GM10248 (cell line): ENCODE measurements around the gene RILP.

ENCODE experiments used
- CTCF ChIA-PET: fragments of 300-600 bp; sonication (Branson Sonifier 250); formaldehyde crosslinking; extraction: SDS; loops from one replicate; lab custom pipeline; 2021; ENCODE audit warnings: antibody characterized with exemption; lab: Yijun Ruan, JAX
- POLR2A ChIA-PET: fragments of 350-650 bp; sonication (Branson Sonifier 250); formaldehyde crosslinking; extraction: SDS; loops from one replicate; lab custom pipeline; 2020; ENCODE audit warnings: antibody characterized with exemption; lab: Yijun Ruan, JAX
- DNase-seq: peaks from one replicate; pipeline ENCODE4 v3.0.0; 2012; ENCODE audit errors: extremely low spot score
- CTCF ChIP-seq: IDR thresholded peaks from 2 replicates; pipeline ENCODE4 v1.5.1; 2012; ENCODE audit warnings: mild to moderate bottlenecking, low read depth; ENCODE audit errors: extremely low read depth, missing control alignments, control extremely low read depth

Gene RILP

GRCh38 chr17:1648963-1649843 lies 463 bp downstream of the RILP start:
- TF ChIP-seq CTCF = peak; percentile 100
- CTCF ChIA-PET = interaction anchor here (0.6 to 7.5 kb wide), 36 partner anchors 10 to 733 kb away, joined by 3 to 59 read pairs (median 4); partner anchors contain the start of genes INPP5K and PRPF8
- POLR2A ChIA-PET = interaction anchor here (0.5 to 1.7 kb wide), 7 partner anchors 10 to 257 kb away, joined by 3 to 9 read pairs (median 4); no protein-coding TSS in a partner anchor
- peak; percentile 98 for DNase-seq

GRCh38 chr17:1648173-1648962 lies 1.3 kb downstream of the RILP start:
- POLR2A ChIA-PET = interaction anchor here (0.5 to 1.7 kb wide), 5 partner anchors 11 to 74 kb away, joined by 3 to 9 read pairs (median 3); no protein-coding TSS in a partner anchor
- TF ChIP-seq CTCF = no peak
- DNase-seq = no peak
- CTCF ChIA-PET = interaction anchor here (0.6 to 7.5 kb wide), 30 partner anchors 9 to 734 kb away, joined by 3 to 59 read pairs (median 4); partner anchors contain the start of genes INPP5K and PRPF8

GRCh38 chr17:1647802-1648171 lies 1.9 kb downstream of the RILP start:
- ChIA-PET CTCF (interaction anchor here (1.1 to 7.5 kb wide), 12 partner anchors 8 to 132 kb away, joined by 3 to 59 read pairs (median 14); partner anchors contain the start of genes INPP5K and PRPF8), POLR2A (interaction anchor here (0.5 kb wide), 1 partner anchor 20 kb away, joined by 3 read pairs; no protein-coding TSS in a partner anchor)
- TF ChIP-seq CTCF = no peak
- DNase-seq = no peak

- POLR2A ChIA-PET = no interaction called here
- no peak for TF ChIP-seq CTCF
- CTCF ChIA-PET = interaction anchor here (0.7 to 7.5 kb wide), 7 partner anchors 15 to 138 kb away, joined by 4 to 59 read pairs (median 7); no protein-coding TSS in a partner anchor
- DNase-seq = no peak
Observed at GRCh38 chr17:1646199-1646875, 3.3 kb downstream of the RILP start.

- ChIA-PET CTCF (interaction anchor here (0.7 to 7.5 kb wide), 8 partner anchors 14 to 139 kb away, joined by 3 to 59 read pairs (median 6); no protein-coding TSS in a partner anchor), POLR2A (interaction anchor here (1.0 kb wide), 1 partner anchor 132 kb away, joined by 3 read pairs; no protein-coding TSS in a partner anchor)
- no peak for TF ChIP-seq CTCF
- peak; percentile 49 for DNase-seq
Observed at GRCh38 chr17:1645207-1646171, 4.2 kb downstream of the RILP start, which contains the start of gene SCARF1. TSS of gene SCARF1 (minus strand) at chr17:1645732. CDS start at chr17:1645697, 35 bp downstream.
